Kidney capillary endothelial cell (primary cell): ENCODE measurements around the gene CSRP1.
"Not testable (repeated sequence)": the region's sequence is repeated elsewhere in the genome, so short reads cannot be mapped to it uniquely, and the experiment has no call there.

Experiments used
- DNase-seq: peaks from one replicate; pipeline ENCODE4 v3.0.0-alpha.2; 2018; ENCODE audit warnings: low spot score

The CSRP1 gene

DNA sequence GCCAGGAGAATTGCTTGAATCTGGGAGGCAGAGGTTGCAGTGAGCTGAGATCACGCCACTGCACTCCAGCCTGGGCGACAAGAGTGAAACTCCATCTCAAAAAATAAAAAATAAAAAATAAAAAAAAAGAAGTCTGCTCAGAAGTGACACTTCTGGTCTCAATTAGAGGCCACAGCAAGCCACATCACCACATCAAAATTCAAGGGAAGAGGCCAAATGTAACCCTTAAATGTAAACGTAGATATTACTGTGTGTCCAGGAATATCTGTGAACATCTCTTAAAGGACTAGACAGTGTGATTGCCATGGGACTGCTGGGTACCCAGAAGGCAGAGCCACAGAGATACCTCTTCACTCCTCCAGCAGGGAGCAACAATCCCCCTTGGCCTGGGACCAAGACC lies 28.3 kb downstream of the CSRP1 start:
- not testable (repeated sequence) for DNase-seq

GRCh38 chr1:201476670-201477344 lies 30.1 kb downstream of the CSRP1 start:
- DNase-seq = no peak

GRCh38 chr1:201475915-201476669 lies 30.8 kb downstream of the CSRP1 start:
- DNase-seq = no peak

DNA sequence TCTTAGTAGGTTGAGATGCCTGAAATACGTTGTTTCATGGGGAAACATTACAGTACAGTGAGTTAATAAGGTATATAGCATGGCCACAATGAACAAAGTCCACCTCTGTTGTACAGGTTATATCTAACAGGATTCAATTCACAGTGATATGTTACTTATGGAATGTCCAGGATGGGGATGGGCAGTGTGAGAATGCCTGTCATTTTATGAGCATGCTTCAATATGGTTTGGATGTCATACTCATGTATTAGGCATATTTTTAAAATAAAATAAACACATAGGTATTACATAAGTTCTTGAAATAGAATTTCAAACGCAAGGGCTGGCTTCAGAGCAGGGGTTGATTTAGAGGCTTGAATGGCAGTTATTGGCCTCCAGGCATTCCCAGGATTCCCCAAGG lies 31.8 kb downstream of the CSRP1 start:
- DNase-seq = no peak

DNA sequence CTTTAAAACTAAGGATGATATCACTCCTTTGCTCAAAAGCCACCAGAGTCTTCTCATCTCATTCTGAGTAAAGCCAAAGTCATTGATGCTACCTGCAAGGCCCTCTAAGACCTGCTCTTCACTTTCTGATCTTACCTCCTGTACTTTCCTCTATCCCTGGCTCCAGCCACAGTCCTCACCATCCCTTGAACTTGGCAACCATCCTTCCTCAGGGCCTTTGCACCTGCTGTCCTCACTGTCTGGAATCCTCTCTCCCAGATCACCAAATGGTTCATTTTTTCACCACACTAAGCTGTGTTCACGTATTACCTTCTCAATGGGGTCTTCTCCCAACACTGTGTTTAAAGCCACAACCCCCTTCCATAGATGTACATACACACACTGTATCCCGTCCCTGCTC lies 33.6 kb downstream of the CSRP1 start:
- no peak for DNase-seq

DNA sequence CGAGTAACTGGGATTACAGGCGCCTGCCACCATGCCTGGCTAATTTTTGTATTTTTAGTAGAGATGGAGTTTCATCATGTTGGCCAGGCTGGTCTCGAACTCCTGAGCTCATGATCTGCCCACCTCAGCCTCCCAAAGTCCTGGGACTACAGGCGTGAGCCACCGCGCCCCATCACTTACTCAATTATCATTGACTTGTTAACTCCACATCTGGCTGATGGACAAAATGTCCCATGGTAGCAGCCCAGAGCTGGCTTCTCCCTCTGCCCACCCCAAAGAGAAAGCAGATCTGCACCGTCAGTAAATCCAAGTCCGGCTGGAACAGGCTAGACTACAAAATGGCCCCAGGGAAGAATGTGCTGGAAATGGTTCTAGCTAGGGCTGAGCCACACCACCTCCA lies 34.6 kb downstream of the CSRP1 start:
- not testable (repeated sequence) for DNase-seq

DNA sequence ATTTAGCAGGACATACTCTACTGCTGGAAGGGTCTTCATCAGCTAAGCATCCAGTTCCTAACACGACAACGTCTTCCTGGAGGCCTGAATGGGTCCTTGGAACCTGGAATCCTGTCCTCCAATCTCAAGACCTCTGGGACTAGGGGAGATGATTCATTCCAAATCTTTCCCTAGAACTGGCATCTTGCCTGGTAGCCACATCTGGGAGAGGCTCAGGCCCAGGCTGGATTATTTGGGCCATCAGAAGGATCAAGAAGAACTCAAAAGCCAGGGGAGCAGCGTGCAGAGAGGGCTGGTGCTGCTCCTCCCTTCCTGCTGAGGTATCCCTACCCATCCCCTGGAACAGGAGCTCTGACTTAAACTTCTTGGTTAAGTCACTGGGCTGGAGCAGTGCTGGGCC lies 35.2 kb downstream of the CSRP1 start:
- no peak for DNase-seq

DNA sequence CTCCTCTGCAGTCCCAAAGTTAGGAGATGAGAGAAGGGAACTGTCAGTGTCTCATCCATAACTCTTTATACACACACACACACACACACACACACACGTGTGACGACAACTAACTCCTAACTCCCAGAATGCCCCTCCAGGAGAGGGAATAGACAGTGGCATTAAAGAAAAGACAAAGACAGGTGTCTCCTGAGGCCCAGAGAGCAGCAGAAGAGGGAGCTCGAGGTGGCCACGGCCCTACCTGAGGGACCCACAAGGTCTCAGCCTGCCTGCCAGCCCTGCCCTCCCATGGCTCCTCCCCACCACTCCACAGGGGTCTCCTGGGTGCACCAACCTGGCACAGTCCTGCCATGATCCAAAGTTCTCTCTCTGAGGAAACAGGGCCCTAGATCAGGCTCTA lies 36.3 kb downstream of the CSRP1 start:
- DNase-seq = no peak

- DNase-seq = no peak
These were observed 37.3 kb downstream of the CSRP1 start for GRCh38 chr1:201469645-201470074.

GRCh38 chr1:201468844-201469644 lies 37.9 kb downstream of the CSRP1 start, which contains the start of gene PHLDA3:
Gene PHLDA3 (minus strand): TSS chr1:201469188. CDS start chr1:201468786, 402 bp downstream.
- DNase-seq = peak; percentile 47

- no peak for DNase-seq
These were observed 38.5 kb downstream of the CSRP1 start for GRCh38 chr1:201468501-201468843.

DNA sequence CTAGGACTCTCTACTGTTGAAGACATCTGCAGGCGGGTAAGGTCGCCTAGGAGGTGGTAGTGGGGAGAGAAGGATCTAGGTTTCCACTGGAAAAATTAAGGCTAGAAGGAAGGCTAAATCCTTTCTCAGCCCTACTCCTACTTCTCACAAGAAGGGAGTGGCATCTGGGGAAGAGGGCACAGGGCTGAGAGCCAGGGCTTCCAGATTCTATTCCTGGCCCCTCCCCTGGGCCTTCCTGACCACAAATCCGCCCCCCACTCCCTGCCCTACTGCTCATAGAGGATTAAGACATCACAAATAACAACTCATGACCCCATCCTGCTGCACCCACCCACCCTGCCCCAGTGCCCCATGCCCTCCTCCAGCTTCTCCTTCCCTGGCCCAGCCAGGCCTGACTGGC lies 40.4 kb downstream of the CSRP1 start:
- no peak for DNase-seq

DNA sequence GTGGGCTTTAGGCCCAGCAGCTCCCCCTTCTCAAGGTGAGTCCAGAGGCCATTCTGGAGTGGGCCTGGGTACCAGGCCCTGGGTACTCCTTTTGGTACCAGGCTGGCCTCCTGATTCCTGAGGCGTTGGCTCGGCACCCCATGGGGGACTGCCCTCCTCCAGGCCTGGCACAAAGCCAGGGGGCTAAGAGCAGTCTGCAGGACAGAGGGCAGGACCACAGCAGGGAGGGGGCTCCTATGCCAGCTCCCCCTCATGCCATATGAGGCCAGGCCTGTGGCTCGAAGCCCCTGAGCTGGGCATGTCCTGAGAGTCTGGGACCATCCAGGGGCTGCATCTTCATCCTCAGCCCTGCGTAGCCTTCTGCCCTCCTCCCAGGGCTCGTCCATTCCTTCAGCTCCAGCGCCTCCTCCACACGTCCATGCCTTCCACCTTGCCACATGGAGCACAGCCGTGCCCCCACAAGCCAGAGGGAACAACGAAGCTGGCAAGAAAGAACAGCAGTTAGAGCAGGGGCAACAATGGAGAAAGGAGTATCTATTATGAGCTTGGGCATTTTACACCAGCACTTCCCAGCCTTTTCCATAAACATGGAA lies 41.1 kb downstream of the CSRP1 start:
- DNase-seq = no peak

- DNase-seq = no peak
These were observed 43.8 kb downstream of the CSRP1 start for GRCh38 chr1:201463071-201463552.

DNA sequence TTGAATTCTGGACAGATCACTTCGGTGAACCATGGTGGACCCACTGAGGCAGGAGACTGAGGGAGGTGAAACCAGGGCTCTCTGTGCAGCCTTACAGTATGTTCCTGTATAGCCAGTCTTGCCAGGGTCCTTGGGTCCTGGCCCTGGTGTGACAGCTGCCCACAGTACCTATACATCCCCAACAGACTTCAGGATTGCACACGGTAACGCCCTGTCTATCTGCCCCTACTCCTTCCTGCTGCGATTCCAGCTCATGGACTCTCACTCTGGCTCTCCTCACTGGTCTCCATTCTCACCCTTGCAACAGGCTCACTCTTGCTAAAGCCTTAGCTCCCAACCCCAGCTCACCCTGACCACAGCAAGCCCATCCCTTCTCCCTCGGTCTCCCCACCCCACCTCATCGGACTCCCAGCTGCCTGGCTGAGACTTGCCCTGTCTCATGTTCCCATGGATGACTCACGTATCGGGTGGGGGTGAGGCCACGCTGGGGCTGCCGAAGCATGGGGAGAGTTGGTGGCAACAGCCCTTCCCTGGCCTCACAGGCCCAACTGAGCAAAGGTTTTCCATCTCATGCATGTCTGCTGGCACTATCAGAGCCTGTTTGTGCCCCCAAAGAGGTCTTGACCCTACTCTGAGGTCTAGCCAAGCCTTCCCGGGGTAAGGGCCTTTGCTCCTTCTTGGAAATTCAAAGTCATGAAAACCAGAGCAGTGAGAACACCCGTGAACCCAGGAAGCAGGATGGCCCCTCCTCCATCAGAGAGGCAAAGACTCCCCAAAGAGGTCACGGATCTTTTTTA lies 45.1 kb downstream of the CSRP1 start:
- no peak for DNase-seq

- DNase-seq = peak; percentile 92
These were observed 45.9 kb downstream of the CSRP1 start for GRCh38 chr1:201460814-201461644.

GRCh38 chr1:201459775-201460174 lies 47.1 kb downstream of the CSRP1 start:
- no peak for DNase-seq

DNA sequence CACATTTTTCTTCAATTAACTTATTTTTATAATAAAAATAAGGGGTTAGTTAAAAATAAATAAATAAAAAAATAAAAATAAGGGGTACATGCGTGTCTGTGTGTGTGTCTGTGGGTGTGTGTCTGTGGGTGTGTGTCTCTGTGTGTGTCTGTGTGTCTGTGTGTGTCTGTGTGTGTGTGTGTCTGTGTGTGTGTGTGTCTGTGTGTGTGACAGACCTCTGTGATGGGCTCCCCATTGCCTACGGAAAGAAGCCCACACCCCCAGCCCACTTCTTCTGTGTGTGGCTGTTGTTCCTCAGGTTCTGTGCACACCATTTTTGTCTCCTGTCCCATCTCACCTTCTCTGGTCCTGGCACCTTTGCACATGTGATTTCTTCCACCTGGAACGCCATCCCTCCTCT lies 47.9 kb downstream of the CSRP1 start:
- no peak for DNase-seq

DNA sequence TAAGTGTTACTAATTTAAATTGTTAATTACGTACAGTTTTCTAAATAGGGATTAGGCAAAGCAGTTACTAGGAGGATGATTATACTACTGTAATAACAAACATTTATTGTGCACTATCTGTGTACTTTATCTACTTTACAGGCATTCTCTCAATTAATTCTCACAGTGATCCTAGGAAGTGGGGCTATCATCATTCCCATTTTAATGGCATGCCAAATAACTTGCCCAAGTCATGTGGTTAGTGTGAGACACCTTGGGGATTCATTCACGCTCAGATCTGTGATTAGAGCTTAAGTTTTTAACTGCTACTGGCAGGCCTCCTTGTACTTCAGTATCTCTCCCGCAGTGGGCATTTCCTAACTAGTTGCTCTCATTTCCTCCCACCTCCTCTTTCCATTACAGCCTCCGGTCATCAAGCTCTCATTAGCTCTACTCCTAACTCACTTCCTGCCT lies 49.4 kb downstream of the CSRP1 start:
- DNase-seq = no peak

GRCh38 chr1:201456499-201457309 lies 50.2 kb downstream of the CSRP1 start:
- DNase-seq = no peak
